ENCODE results near the gene XPNPEP2.

The XPNPEP2 gene

GRCh38 chrX:129804806-129805205 is 66.0 kb downstream of the XPNPEP2 start:
- no peak for DNase-seq

- DNase-seq = no peak
Observed at GRCh38 chrX:129808158-129808828, 69.5 kb downstream of the XPNPEP2 start.

- DNase-seq = peak; percentile 30
Observed at GRCh38 chrX:129808829-129809796, 70.3 kb downstream of the XPNPEP2 start.

- no peak for DNase-seq
Observed at GRCh38 chrX:129813662-129814368, 75.0 kb downstream of the XPNPEP2 start.

- no peak for DNase-seq
Observed at GRCh38 chrX:129818123-129818522, 79.3 kb downstream of the XPNPEP2 start.

Data from NCI-H226 (cell line).